K562 (cell line): ENCODE results near the gene ANKRD66.

Source experiments
- ELF4 ChIP-seq: fragments of 450-650 bp; formaldehyde crosslinking; IDR thresholded peaks from 2 replicates; pipeline ENCODE4 v1.4.0; 2022; ENCODE audit warnings: missing genetic modification characterization
- POLR2A ChIP-seq: fragments of 450-650 bp; conservative IDR thresholded peaks from 2 replicates; pipeline ENCODE4 v1.6.1; 2016
- SMAD3 ChIP-seq: fragments of 450-650 bp; formaldehyde crosslinking; conservative IDR thresholded peaks from 2 replicates; pipeline ENCODE4 v1.4.0; 2020; ENCODE audit warnings: mild to moderate bottlenecking
- TF ChIP-seq, protein P1 (sequence below): sonication (generic); formaldehyde crosslinking; IDR thresholded peaks from 2 replicates; pipeline ENCODE4 v1.8.1; 2023; ENCODE audit warnings: mild to moderate bottlenecking, missing genetic modification reagents, moderate library complexity
- TF ChIP-seq, protein P2 (sequence below), 3 experiments: IDR thresholded peaks in 2 of 3; conservative IDR thresholded peaks in 1 of 3; 2 replicates each; pipeline ENCODE4 v1.5.1; 2011 to 2012; ENCODE audit warnings: low read length in 3 of 3, mild to moderate bottlenecking in 3 of 3, control low read depth in 2 of 3, improper control_type of control experiment in 1 of 3, inconsistent platforms in 1 of 3, low read depth in 1 of 3, mixed read lengths in 1 of 3, moderate library complexity in 1 of 3; ENCODE audit not compliant: insufficient read depth in 2 of 3

DNA sequence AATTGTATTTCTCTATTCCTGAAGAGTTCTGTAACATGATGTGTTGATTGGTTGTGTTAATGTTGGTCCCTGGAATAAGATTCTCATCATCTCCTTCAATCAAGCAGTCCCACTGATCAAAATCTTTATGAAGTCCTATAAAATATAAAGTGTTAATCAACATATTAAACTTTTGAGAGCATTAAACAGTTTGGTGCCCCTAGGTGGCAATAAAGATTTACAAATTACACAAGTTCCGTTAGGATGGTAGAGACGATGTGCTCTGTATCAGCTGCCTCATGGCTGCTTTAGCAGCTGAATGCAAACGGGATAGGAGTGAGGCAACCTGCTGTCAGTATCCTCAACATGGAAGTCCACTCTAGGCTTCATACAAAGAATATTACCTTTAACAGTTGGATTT is 42.2 kb upstream of the ANKRD66 start:
- TF ChIP-seq POLR2A (no peak), ELF4 (no peak), SMAD3 (no peak)
- TF ChIP-seq, protein P1, sequence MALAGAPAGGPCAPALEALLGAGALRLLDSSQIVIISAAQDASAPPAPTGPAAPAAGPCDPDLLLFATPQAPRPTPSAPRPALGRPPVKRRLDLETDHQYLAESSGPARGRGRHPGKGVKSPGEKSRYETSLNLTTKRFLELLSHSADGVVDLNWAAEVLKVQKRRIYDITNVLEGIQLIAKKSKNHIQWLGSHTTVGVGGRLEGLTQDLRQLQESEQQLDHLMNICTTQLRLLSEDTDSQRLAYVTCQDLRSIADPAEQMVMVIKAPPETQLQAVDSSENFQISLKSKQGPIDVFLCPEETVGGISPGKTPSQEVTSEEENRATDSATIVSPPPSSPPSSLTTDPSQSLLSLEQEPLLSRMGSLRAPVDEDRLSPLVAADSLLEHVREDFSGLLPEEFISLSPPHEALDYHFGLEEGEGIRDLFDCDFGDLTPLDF (CRISPR knock-in tag) = no peak
- TF ChIP-seq, protein P2, sequence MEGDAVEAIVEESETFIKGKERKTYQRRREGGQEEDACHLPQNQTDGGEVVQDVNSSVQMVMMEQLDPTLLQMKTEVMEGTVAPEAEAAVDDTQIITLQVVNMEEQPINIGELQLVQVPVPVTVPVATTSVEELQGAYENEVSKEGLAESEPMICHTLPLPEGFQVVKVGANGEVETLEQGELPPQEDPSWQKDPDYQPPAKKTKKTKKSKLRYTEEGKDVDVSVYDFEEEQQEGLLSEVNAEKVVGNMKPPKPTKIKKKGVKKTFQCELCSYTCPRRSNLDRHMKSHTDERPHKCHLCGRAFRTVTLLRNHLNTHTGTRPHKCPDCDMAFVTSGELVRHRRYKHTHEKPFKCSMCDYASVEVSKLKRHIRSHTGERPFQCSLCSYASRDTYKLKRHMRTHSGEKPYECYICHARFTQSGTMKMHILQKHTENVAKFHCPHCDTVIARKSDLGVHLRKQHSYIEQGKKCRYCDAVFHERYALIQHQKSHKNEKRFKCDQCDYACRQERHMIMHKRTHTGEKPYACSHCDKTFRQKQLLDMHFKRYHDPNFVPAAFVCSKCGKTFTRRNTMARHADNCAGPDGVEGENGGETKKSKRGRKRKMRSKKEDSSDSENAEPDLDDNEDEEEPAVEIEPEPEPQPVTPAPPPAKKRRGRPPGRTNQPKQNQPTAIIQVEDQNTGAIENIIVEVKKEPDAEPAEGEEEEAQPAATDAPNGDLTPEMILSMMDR (IDR thresholded peaks at IDR 0.05 in 2 of 3, conservative IDR thresholded peaks at IDR 0.05 in 1 of 3; ENCODE audit: insufficient read depth in 2 of 3, low read depth in 1 of 3, low read length in 3 of 3) = no peak
